ENCODE results near the gene SMCP.

DNA sequence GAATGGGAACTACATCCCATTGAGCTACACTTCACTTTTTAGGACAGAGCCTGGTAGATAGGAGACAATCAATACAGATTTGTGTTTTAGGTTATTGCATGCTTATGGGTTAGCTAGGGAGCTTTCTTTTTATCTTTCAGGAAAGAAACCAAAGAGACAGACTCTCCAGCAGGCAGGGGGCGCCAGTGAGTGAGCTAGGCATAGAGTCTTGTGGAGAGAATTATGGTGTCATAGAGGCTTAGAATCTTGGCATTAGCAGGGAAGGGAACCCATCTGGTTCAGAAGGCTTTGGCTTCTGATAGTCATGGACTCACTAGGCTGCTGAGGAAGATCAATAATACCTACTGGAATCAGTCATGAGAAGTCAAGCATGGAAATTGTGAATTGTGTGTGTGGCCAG is at the start of gene SMCP:
- TF ChIP-seq EZH2 (IDR thresholded peaks at IDR 0.05) (no peak), POLR2A (IDR thresholded peaks at IDR 0.05; ENCODE audit: borderline replicate concordance, extremely low read depth, insufficient read depth, insufficient read length) (no peak), ATF3 (IDR thresholded peaks at IDR 0.05) (no peak)
- TF ChIP-seq, protein P1, sequence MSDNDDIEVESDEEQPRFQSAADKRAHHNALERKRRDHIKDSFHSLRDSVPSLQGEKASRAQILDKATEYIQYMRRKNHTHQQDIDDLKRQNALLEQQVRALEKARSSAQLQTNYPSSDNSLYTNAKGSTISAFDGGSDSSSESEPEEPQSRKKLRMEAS (IDR thresholded peaks at IDR 0.05): no peak
- TF ChIP-seq, protein P2, sequence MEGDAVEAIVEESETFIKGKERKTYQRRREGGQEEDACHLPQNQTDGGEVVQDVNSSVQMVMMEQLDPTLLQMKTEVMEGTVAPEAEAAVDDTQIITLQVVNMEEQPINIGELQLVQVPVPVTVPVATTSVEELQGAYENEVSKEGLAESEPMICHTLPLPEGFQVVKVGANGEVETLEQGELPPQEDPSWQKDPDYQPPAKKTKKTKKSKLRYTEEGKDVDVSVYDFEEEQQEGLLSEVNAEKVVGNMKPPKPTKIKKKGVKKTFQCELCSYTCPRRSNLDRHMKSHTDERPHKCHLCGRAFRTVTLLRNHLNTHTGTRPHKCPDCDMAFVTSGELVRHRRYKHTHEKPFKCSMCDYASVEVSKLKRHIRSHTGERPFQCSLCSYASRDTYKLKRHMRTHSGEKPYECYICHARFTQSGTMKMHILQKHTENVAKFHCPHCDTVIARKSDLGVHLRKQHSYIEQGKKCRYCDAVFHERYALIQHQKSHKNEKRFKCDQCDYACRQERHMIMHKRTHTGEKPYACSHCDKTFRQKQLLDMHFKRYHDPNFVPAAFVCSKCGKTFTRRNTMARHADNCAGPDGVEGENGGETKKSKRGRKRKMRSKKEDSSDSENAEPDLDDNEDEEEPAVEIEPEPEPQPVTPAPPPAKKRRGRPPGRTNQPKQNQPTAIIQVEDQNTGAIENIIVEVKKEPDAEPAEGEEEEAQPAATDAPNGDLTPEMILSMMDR (IDR thresholded peaks at IDR 0.05 in 2 of 3, conservative IDR thresholded peaks at IDR 0.05 in 1 of 3; ENCODE audit: borderline replicate concordance in 1 of 3, insufficient read depth in 1 of 3, low read depth in 2 of 3, low read length in 2 of 3): peak; percentile 16 to 65 (median 57); a peak in 5 of 6 replicates

Measured in HCT116 (cell line).